Measurements from ENCODE around the gene PACS1.

GRCh38 chr11:66248903-66249302, 178.8 kb downstream of the PACS1 start:
- TF ChIP-seq EZH2 (IDR thresholded peaks at IDR 0.05; ENCODE audit: insufficient read depth, low read length) = no peak
- TF ChIP-seq CTCF (IDR thresholded peaks at IDR 0.05; ENCODE audit: insufficient read depth, low read depth, low read length) = no peak

Data from astrocyte (in vitro differentiated cells and primary cell).